ENCODE measurements around the gene EWSR1. TPM values are rescaled to one million over a fixed set of nuclear protein-coding genes. Genes with fewer than 3 reads are reported as not detected.

Gene EWSR1
- polyA plus RNA-seq, 3 donors = 81.2 to 280 (median 136) TPM

GRCh38 chr22:29335656-29336055 lies 67.6 kb downstream of the EWSR1 start:
- Histone ChIP-seq H3K4me3 (replicated peaks in 1 of 3; ENCODE audit: low read depth in 2 of 3, low read length in 3 of 3) (no peak overlapping the region), H3K79me2 (ENCODE audit: insufficient read depth, low read length) (no peaks in the 10 kb centered on the region), H3K4me1 (ENCODE audit: control insufficient read depth in 1 of 2, insufficient read depth in 2 of 2, low read length in 2 of 2) (no peaks in the 10 kb centered on the region), H3K36me3 (replicated peaks in 1 of 2; ENCODE audit: control insufficient read depth in 1 of 2, insufficient read depth in 2 of 2, low read length in 2 of 2) (peaks cover 99 to 100% of the 10 kb centered on the region in 2 donors), H3K9ac (ENCODE audit: insufficient read depth, low read length, poor library complexity, severe bottlenecking) (no peak overlapping the region), H2AFZ (ENCODE audit: insufficient read depth, low read depth, low read length, poor library complexity, severe bottlenecking) (no peak overlapping the region), H3K27ac (ENCODE audit: low read depth in 1 of 2, low read length in 2 of 2) (no peak overlapping the region), H3K27me3 (ENCODE audit: control insufficient read depth in 2 of 2, insufficient read depth in 2 of 2, low read length in 2 of 2) (no peaks in the 10 kb centered on the region), H4K20me1 (ENCODE audit: insufficient read depth, low read length) (peaks cover 50% of the 10 kb centered on the region), H3K9me3 (replicated peaks in 1 of 2; ENCODE audit: control insufficient read depth in 1 of 2, insufficient read depth in 1 of 2, low read length in 2 of 2) (no peaks in the 10 kb centered on the region), H3K4me2 (replicated peaks; ENCODE audit: extremely low read depth, low read length, poor library complexity, severe bottlenecking) (no peak overlapping the region)
- intact Hi-C loops (cut with micrococcal nuclease) = no loop called here
- peak overlapping the region in 2 of 7 donors; percentile 21 to 53 for H3K27ac Mint-ChIP-seq
- 98% methylated on average over 10 of the region's 11 CpGs for WGBS (ENCODE audit: insufficient coverage)
- DNase-seq = no peak
- H3K4me3 Mint-ChIP-seq = no peak overlapping the region
- no peaks in the 10 kb centered on the region for H3K4me1 Mint-ChIP-seq
- peaks cover 84 to 97% of the 10 kb centered on the region in 2 donors for H3K36me3 Mint-ChIP-seq
- no peak for TF ChIP-seq CTCF (IDR thresholded peaks at IDR 0.05)
- no peaks in the 10 kb centered on the region for H3K9me3 Mint-ChIP-seq
- peaks cover 0 to 2% (median 1%) of the 10 kb centered on the region in 3 donors for H3K27me3 Mint-ChIP-seq (ENCODE audit: low read depth in 3 of 3)

- 79% methylated on average over 13 of the region's 14 CpGs for WGBS (ENCODE audit: insufficient coverage)
- H3K4me3 ChIP-seq (replicated peaks in 1 of 3; ENCODE audit: low read depth in 2 of 3, low read length in 3 of 3) = no peak overlapping the region
- intact Hi-C loops (cut with micrococcal nuclease) = no loop called here
- peaks cover 45% of the 10 kb centered on the region for H4K20me1 ChIP-seq (ENCODE audit: insufficient read depth, low read length)
- H3K9me3 ChIP-seq (replicated peaks in 1 of 2; ENCODE audit: control insufficient read depth in 1 of 2, insufficient read depth in 1 of 2, low read length in 2 of 2) = no peaks in the 10 kb centered on the region
- Mint-ChIP-seq H3K27me3 (ENCODE audit: low read depth in 3 of 3) (peaks cover 0 to 1% (median 0%) of the 10 kb centered on the region in 3 donors), H3K9me3 (no peaks in the 10 kb centered on the region), H3K4me1 (no peaks in the 10 kb centered on the region), H3K4me3 (no peak overlapping the region), H3K36me3 (peaks cover 86 to 97% of the 10 kb centered on the region in 2 donors), H3K27ac (peak overlapping the region in 5 of 7 donors; percentile 9 to 63 (median 57))
- H3K9ac ChIP-seq (ENCODE audit: insufficient read depth, low read length, poor library complexity, severe bottlenecking) = no peak overlapping the region
- no peak for DNase-seq
- H3K27ac ChIP-seq (ENCODE audit: low read depth in 1 of 2, low read length in 2 of 2) = peak overlapping the region in 1 of 2 donors; percentile 41
- no peaks in the 10 kb centered on the region for H3K79me2 ChIP-seq (ENCODE audit: insufficient read depth, low read length)
- no peaks in the 10 kb centered on the region for H3K27me3 ChIP-seq (ENCODE audit: control insufficient read depth in 2 of 2, insufficient read depth in 2 of 2, low read length in 2 of 2)
- no peak for TF ChIP-seq CTCF (IDR thresholded peaks at IDR 0.05)
- peaks cover 99 to 100% of the 10 kb centered on the region in 2 donors for H3K36me3 ChIP-seq (replicated peaks in 1 of 2; ENCODE audit: control insufficient read depth in 1 of 2, insufficient read depth in 2 of 2, low read length in 2 of 2)
- no peak overlapping the region for H3K4me2 ChIP-seq (replicated peaks; ENCODE audit: extremely low read depth, low read length, poor library complexity, severe bottlenecking)
- H2AFZ ChIP-seq (ENCODE audit: insufficient read depth, low read depth, low read length, poor library complexity, severe bottlenecking) = no peak overlapping the region
- H3K4me1 ChIP-seq (ENCODE audit: control insufficient read depth in 1 of 2, insufficient read depth in 2 of 2, low read length in 2 of 2) = no peaks in the 10 kb centered on the region
These were observed 68.9 kb downstream of the EWSR1 start for GRCh38 chr22:29336751-29337490.
